HCT116 (cell line): Measurements from ENCODE around the gene MRFAP1L1. TPM values are rescaled to one million over a fixed set of nuclear protein-coding genes. Genes with fewer than 3 reads are reported as not detected.

Source experiments
- ATAC-seq: fragments of 200-7000 bp; cut with Tn5 transposase; 2 replicates; pipeline ENCODE4 v1.9.1; 2020; ENCODE audit warnings: mild to moderate bottlenecking, moderate library complexity
- BruUV-seq: library from RNA; stranded (reverse); fragments of 400-500 nt; replicated peaks from 2 replicates; lab custom pipeline; 2021; lab: Mats Ljungman, UMichigan
- CTCF ChIA-PET: fragments of 300-600 bp; sonication (Branson Sonifier 250); formaldehyde crosslinking; loops from one replicate; lab custom pipeline; 2021; ENCODE audit warnings: antibody characterized with exemption; lab: Charles Lee
- POLR2A ChIA-PET: fragments of 300-600, 350-600 bp; sonication (Branson Sonifier 250); formaldehyde crosslinking; loops from one replicate; lab custom pipeline; 2021; ENCODE audit warnings: antibody characterized with exemption; lab: Charles Lee
- RAD21 ChIA-PET, 2 experiments: fragments of 300-600 bp; sonication (Branson Sonifier 250); formaldehyde crosslinking; loops; one replicate each; lab custom pipeline; 2023; ENCODE audit warnings: low total read pairs in 2 of 2; ENCODE audit not compliant: uncharacterized antibody in 2 of 2, unreplicated experiment in 2 of 2, low non-redundant PET in 1 of 2; lab: Charles Lee
- DNase-seq: peaks from one replicate; pipeline ENCODE4 v3.0.0-alpha.2; 2010; ENCODE audit warnings: low read depth, low spot score
- H2AFZ ChIP-seq: fragments of 200-600 bp; shearing (Covaris generic), sonication (generic); 2 replicates; pipeline ENCODE4 v1.6.1; 2017; ENCODE audit warnings: low read depth, mixed run types, mixed read lengths, antibody characterized with exemption, low read length; ENCODE audit not compliant: poor library complexity, severe bottlenecking
- H3K27ac ChIP-seq: 2 replicates; pipeline ENCODE4 v1.5.1; 2012; ENCODE audit warnings: low read depth, low read length
- H3K27me3 ChIP-seq: fragments of 200-600 bp; sonication (generic); 2 replicates; pipeline ENCODE4 v1.6.1; 2016; ENCODE audit warnings: mixed run types, low read length, mixed read lengths; ENCODE audit not compliant: insufficient read depth
- H3K36me3 ChIP-seq, 2 experiments: fragments of 200-500 bp in 1 of 2; fragments of 200-600 bp in 1 of 2; sonication (Bioruptor generic) in 1 of 2; sonication (generic) in 1 of 2; 2 replicates each; pipeline versions ENCODE4 v1.5.1 to v1.6.1; 2014 to 2016; ENCODE audit warnings: low read length in 2 of 2, inconsistent platforms in 1 of 2, mixed read lengths in 1 of 2, mixed run types in 1 of 2; ENCODE audit not compliant: insufficient read depth in 2 of 2, control insufficient read depth in 1 of 2
- H3K4me1 ChIP-seq, 2 experiments: fragments of 200-600 bp in 1 of 2; sonication (generic) in 1 of 2; 2 replicates each; pipeline versions ENCODE4 v1.5.1 to v1.6.1; 2012 to 2017; ENCODE audit warnings: low read length in 2 of 2, inconsistent platforms in 1 of 2, mild to moderate bottlenecking in 1 of 2, mixed read lengths in 1 of 2, mixed run types in 1 of 2, moderate library complexity in 1 of 2; ENCODE audit not compliant: insufficient read depth in 2 of 2, control insufficient read depth in 1 of 2
- H3K4me2 ChIP-seq: fragments of 200-600 bp; sonication (generic); 2 replicates; pipeline ENCODE4 v1.6.1; 2017; ENCODE audit warnings: mixed run types, low read length, mixed read lengths
- H3K4me3 ChIP-seq, 2 experiments: fragments of 200-600 bp in 1 of 2; sonication (generic) in 1 of 2; replicated peaks in 1 of 2; 2 replicates each; pipeline ENCODE4 v1.5.1; 2011 to 2016; ENCODE audit warnings: low read length in 2 of 2, control low read depth in 1 of 2, low read depth in 1 of 2, mild to moderate bottlenecking in 1 of 2, mixed read lengths in 1 of 2, mixed run types in 1 of 2
- H3K79me2 ChIP-seq: fragments of 200-600 bp; sonication (generic); 2 replicates; pipeline ENCODE4 v1.6.1; 2017; ENCODE audit warnings: mild to moderate bottlenecking, mixed run types, low read length, moderate library complexity, mixed read lengths; ENCODE audit not compliant: insufficient read depth
- H3K9ac ChIP-seq: fragments of 200-600 bp; sonication (generic); 2 replicates; pipeline ENCODE4 v1.6.1; 2016; ENCODE audit warnings: low read length, mixed read lengths
- H3K9me2 ChIP-seq: fragments of 200-600 bp; sonication (generic), shearing (Covaris generic); 2 replicates; pipeline ENCODE4 v1.6.1; 2017; ENCODE audit warnings: mixed run types, mild to moderate bottlenecking, moderate library complexity; ENCODE audit not compliant: insufficient read depth
- H3K9me3 ChIP-seq, 2 experiments: fragments of 200-500 bp in 1 of 2; fragments of 200-600 bp in 1 of 2; sonication (Bioruptor generic) in 1 of 2; sonication (generic) in 1 of 2; 2 replicates each; pipeline ENCODE4 v1.6.1; 2014 to 2017; ENCODE audit warnings: low read length in 2 of 2, mixed read lengths in 2 of 2, inconsistent platforms in 1 of 2, low read depth in 1 of 2, mild to moderate bottlenecking in 1 of 2, mixed run types in 1 of 2, moderate library complexity in 1 of 2; ENCODE audit not compliant: control insufficient read depth in 1 of 2, insufficient read depth in 1 of 2
- H4K20me1 ChIP-seq: fragments of 200-600 bp; sonication (generic), shearing (Covaris generic); 2 replicates; pipeline ENCODE4 v1.6.1; 2017; ENCODE audit warnings: mixed run types, mild to moderate bottlenecking, moderate library complexity; ENCODE audit not compliant: insufficient read depth
- CTCF ChIP-seq, 3 experiments: fragments of 200-600 bp in 1 of 3; sonication (generic) in 1 of 3; IDR thresholded peaks in 2 of 3; conservative IDR thresholded peaks in 1 of 3; 2 replicates each; pipeline ENCODE4 v1.5.1; 2012 to 2017; ENCODE audit warnings: low read depth in 2 of 3, low read length in 2 of 3, antibody characterized with exemption in 1 of 3, borderline replicate concordance in 1 of 3, control low read depth in 1 of 3, mild to moderate bottlenecking in 1 of 3, mixed read lengths in 1 of 3, mixed run types in 1 of 3, moderate library complexity in 1 of 3; ENCODE audit not compliant: insufficient read depth in 1 of 3
- ELF1 ChIP-seq: IDR thresholded peaks from 2 replicates; pipeline ENCODE4 v1.6.1; 2012; ENCODE audit warnings: low read depth, borderline replicate concordance
- JUND ChIP-seq: IDR thresholded peaks from 2 replicates; pipeline ENCODE4 v1.6.1; 2012
- MAX ChIP-seq: IDR thresholded peaks from 2 replicates; pipeline ENCODE4 v1.6.1; 2012
- POLR2A ChIP-seq: IDR thresholded peaks from 2 replicates; pipeline ENCODE4 v1.7.0; 2011; ENCODE audit warnings: borderline replicate concordance; ENCODE audit not compliant: insufficient read depth, insufficient read length; ENCODE audit errors: extremely low read depth
- RAD21 ChIP-seq: IDR thresholded peaks from 2 replicates; pipeline ENCODE4 v1.6.1; 2012; ENCODE audit warnings: low read depth, mild to moderate bottlenecking
- SIN3A ChIP-seq: IDR thresholded peaks from 2 replicates; pipeline ENCODE4 v1.6.1; 2012; ENCODE audit warnings: low read depth
- TCF7L2 ChIP-seq: IDR thresholded peaks from 2 replicates; pipeline ENCODE4 v1.7.0; 2011; ENCODE audit warnings: borderline replicate concordance, inconsistent platforms; ENCODE audit not compliant: insufficient read depth, insufficient read length; ENCODE audit errors: extremely low read depth
- ZBTB33 ChIP-seq: IDR thresholded peaks from 2 replicates; pipeline ENCODE4 v1.6.1; 2011; ENCODE audit warnings: mild to moderate bottlenecking, low read length, moderate library complexity; ENCODE audit not compliant: insufficient replicate concordance; ENCODE audit errors: extremely low read depth
- ZFX ChIP-seq: fragments of 450-650 bp; IDR thresholded peaks from 2 replicates; pipeline ENCODE4 v1.6.1; 2017
- ZNF274 ChIP-seq: fragments of 200-500 bp; sonication (Bioruptor generic); IDR thresholded peaks from 2 replicates; pipeline ENCODE4 v1.6.1; 2014; ENCODE audit warnings: mild to moderate bottlenecking, low read depth, low read length, inconsistent platforms
- intact Hi-C: fragments of 100-400 bp; cut with micrococcal nuclease; formaldehyde crosslinking; loops from 2 replicates; pipeline ENCODE4 v1.10.0; 2022
- total RNA-seq: library from RNA; stranded (reverse); gene quantifications from one replicate; pipeline ENCODE4 v1.2.1, GENCODE V29; 2021; ENCODE audit not compliant: unreplicated experiment
- TF ChIP-seq, protein P1 (sequence below): IDR thresholded peaks from 2 replicates; pipeline ENCODE4 v1.6.1; 2012; ENCODE audit warnings: low read depth

MRFAP1L1 gene
- total RNA-seq, 1 experiment from 2014 or later = 43.0 TPM

DNA sequence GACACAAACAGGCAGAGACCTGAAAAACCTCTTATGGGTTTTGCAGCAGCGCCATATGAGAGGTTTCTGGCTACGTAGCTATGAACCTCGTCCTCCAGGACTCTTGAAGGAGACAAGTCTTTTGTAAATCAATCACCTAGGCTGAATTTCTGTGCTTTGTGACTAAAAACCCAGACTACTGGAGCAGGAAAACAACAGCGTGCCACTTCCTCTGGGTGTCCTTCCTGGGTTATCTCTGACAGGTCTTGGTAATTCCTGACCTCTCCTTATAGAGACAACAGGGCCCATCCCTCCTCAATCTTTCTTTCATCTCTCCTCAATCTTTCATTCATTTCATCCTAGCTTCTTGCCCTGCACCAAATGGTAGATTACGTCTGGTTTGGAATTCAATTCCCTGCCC is 10.3 kb downstream of the MRFAP1L1 start:
- no TSS peak for BruUV-seq
- Histone ChIP-seq H3K36me3 (no peaks in the 10 kb centered on the region), H4K20me1 (no peaks in the 10 kb centered on the region), H3K4me2 (no peak overlapping the region), H3K9me3 (no peaks in the 10 kb centered on the region), H3K79me2 (no peaks in the 10 kb centered on the region), H2AFZ (no peak overlapping the region), H3K27ac (no peak overlapping the region), H3K9me2 (no peaks in the 10 kb centered on the region), H3K27me3 (no peaks in the 10 kb centered on the region), H3K9ac (no peak overlapping the region), H3K4me1 (peaks cover 0 to 6% of the 10 kb centered on the region in 2 experiments; a peak in 2 of 4 replicates), H3K4me3 (no peak overlapping the region)
- TF ChIP-seq RAD21 (no peak), POLR2A (no peak), TCF7L2 (no peak), JUND (no peak), ZNF274 (no peak), SIN3A (no peak), MAX (no peak), ZBTB33 (no peak), CTCF (IDR thresholded peaks at IDR 0.05 in 2 of 3, conservative IDR thresholded peaks at IDR 0.05 in 1 of 3; ENCODE audit: borderline replicate concordance in 1 of 3, insufficient read depth in 1 of 3, low read depth in 2 of 3, low read length in 2 of 3) (no peak), ELF1 (no peak), ZFX (no peak)
- TF ChIP-seq, protein P1, sequence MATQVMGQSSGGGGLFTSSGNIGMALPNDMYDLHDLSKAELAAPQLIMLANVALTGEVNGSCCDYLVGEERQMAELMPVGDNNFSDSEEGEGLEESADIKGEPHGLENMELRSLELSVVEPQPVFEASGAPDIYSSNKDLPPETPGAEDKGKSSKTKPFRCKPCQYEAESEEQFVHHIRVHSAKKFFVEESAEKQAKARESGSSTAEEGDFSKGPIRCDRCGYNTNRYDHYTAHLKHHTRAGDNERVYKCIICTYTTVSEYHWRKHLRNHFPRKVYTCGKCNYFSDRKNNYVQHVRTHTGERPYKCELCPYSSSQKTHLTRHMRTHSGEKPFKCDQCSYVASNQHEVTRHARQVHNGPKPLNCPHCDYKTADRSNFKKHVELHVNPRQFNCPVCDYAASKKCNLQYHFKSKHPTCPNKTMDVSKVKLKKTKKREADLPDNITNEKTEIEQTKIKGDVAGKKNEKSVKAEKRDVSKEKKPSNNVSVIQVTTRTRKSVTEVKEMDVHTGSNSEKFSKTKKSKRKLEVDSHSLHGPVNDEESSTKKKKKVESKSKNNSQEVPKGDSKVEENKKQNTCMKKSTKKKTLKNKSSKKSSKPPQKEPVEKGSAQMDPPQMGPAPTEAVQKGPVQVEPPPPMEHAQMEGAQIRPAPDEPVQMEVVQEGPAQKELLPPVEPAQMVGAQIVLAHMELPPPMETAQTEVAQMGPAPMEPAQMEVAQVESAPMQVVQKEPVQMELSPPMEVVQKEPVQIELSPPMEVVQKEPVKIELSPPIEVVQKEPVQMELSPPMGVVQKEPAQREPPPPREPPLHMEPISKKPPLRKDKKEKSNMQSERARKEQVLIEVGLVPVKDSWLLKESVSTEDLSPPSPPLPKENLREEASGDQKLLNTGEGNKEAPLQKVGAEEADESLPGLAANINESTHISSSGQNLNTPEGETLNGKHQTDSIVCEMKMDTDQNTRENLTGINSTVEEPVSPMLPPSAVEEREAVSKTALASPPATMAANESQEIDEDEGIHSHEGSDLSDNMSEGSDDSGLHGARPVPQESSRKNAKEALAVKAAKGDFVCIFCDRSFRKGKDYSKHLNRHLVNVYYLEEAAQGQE = no peak
- CTCF ChIA-PET = no interaction called here
- RAD21 ChIA-PET = no interaction called here
- intact Hi-C loops = no loop called here
- no peak for ATAC-seq
- POLR2A ChIA-PET = interaction anchor here (1.1 kb wide), 1 partner anchor 369 kb away, joined by 4 read pairs; the partner anchor contains the start of gene GRPEL1
- DNase-seq = no peak
